Adrenal gland (tissue), 12 donors: Measurements from ENCODE around the gene HMCES. TPM values are rescaled to one million over a fixed set of nuclear protein-coding genes. Genes with fewer than 3 reads are reported as not detected.
"Not testable (repeated sequence)": the region's sequence is repeated elsewhere in the genome, so short reads cannot be mapped to it uniquely, and the experiment has no call there.

Experiments used
- DNase-seq, 7 donors: peaks; one replicate each; pipeline ENCODE4 v3.0.0-alpha.2; 2019 to 2020
- H3K27ac ChIP-seq, 5 donors: fragments of 200-600 bp; sonication (generic) in 4 of 5; 1 replicate in 3 of 5; 2 replicates in 2 of 5; pipeline versions ENCODE4 v1.5.1 to v1.8.0; 2016 to 2020; ENCODE audit warnings: mild to moderate bottlenecking in 1 of 5
- H3K27me3 ChIP-seq: fragments of 200-600 bp; 2 replicates; pipeline ENCODE4 v1.8.0; 2021
- H3K36me3 ChIP-seq, 2 donors: fragments of 200-600 bp; replicated peaks in 1 of 2; 1 replicate in 1 of 2; 2 replicates in 1 of 2; pipeline versions ENCODE4 v1.5.1 to v1.8.0; 2018 to 2022
- H3K4me1 ChIP-seq, 2 donors: fragments of 200-600 bp; replicated peaks in 1 of 2; 1 replicate in 1 of 2; 2 replicates in 1 of 2; pipeline versions ENCODE4 v1.5.1 to v1.8.0; 2018 to 2021
- H3K4me3 ChIP-seq, 4 donors: fragments of 200-600 bp; sonication (generic) in 3 of 4; one replicate each; pipeline ENCODE4 v1.5.1; 2016 to 2018
- H3K9me3 ChIP-seq, 3 donors: fragments of 200-600 bp; sonication (generic) in 1 of 3; replicated peaks in 1 of 3; 1 replicate in 2 of 3; 2 replicates in 1 of 3; pipeline versions ENCODE4 v1.5.1 to v1.8.0; 2016 to 2021
- CTCF ChIP-seq, 6 experiments: fragments of 450-650 bp in 4 of 6; fragments of 200-600 bp in 2 of 6; sonication (generic) in 1 of 6; IDR thresholded peaks; 1 replicate in 5 of 6; 2 replicates in 1 of 6; pipeline versions ENCODE4 v1.5.1 to v1.8.0; 2016 to 2021; ENCODE audit warnings: antibody characterized with exemption in 6 of 6, mild to moderate bottlenecking in 2 of 6, moderate library complexity in 1 of 6
- POLR2A ChIP-seq, 2 donors: fragments of 450-650 bp; IDR thresholded peaks; one replicate each; pipeline ENCODE4 v1.6.1; 2017; ENCODE audit warnings: antibody characterized with exemption in 2 of 2, mild to moderate bottlenecking in 2 of 2, moderate library complexity in 1 of 2
- WGBS, 4 donors: extraction: QIAGEN DNeasy Blood & Tissue Kit in 2 of 4; methylation state at CpG; one replicate each; pipeline versions ENCODE4 v1.1.5 to v1.1.7; 2013 to 2017; 5-methylcytosine and 5-hydroxymethylcytosine counted together
- intact Hi-C, 2 donors: fragments of 100-400 bp; cut with DNase I; formaldehyde crosslinking; loops; one replicate each; pipeline versions ENCODE4 v1.14.1 to v1.15.0; 2022 to 2023
- polyA plus RNA-seq, 3 donors: library from polyadenylated mRNA; stranded (reverse); fragments of 200-250 nt in 2 of 3; fragments of 350-450 nt in 1 of 3; fragmentation: Illumina TruSeq in 1 of 3; extraction: RNeasy Lipid Tissue Mini Kit (QIAGEN cat#74804) in 1 of 3; gene quantifications; one replicate each; pipeline ENCODE4 v1.2.3, GENCODE V29; 2013 to 2014
- total RNA-seq, 9 donors: library from RNA; depleted of rRNA in 4 of 9; stranded (reverse); fragments of >200 nt in 4 of 9; fragments of 120-200 nt in 1 of 9; fragmentation: NEBNext Ultra II Directional in 1 of 9; extraction: Animal tissue kit (Norgen Biotek cat#: 25700) in 1 of 9; gene quantifications; one replicate each; pipeline versions ENCODE4 v1.1.0 to v1.2.4, GENCODE V29; 2013 to 2023
- donor health status: healthy with polysubstance abuse.
- donor health status: Bipolar disorder and iron deficiency.
- donor health status: DM: yes; HTN: yes; CAD: no.
- donor health status: DM: no; HTN: no; CAD: no.
- donor health status: DM: no; HTN: no; CAD: no.
- donor health status: DM: yes; HTN: yes; CAD: no.

HMCES gene
- total and polyA plus RNA-seq, 12 donors: 16.0 to 39.7 (median 23.7) TPM

- Histone ChIP-seq H3K4me1 (peaks cover 14 to 32% of the 10 kb centered on the region in 2 donors), H3K4me3 (peak overlapping the region in 1 of 4 donors; percentile 21), H3K27ac (peak overlapping the region in 3 of 5 donors; percentile 52 to 79 (median 63))
- H3K27me3 ChIP-seq, H3K36me3 ChIP-seq, H3K9me3 ChIP-seq: not testable (repeated sequence)
- intact Hi-C loops: loop anchor here in 1 of 2 donors (5.0 to 10.0 kb wide), 3 partner anchors 63 to 271 kb away; partner anchors contain the start of gene CNBP
- TF ChIP-seq CTCF (IDR thresholded peaks at IDR 0.05): peak; percentile 95 to 100 (median 98)
- TF ChIP-seq POLR2A (IDR thresholded peaks at IDR 0.05): peak in 1 of 2 donors; percentile 27
- DNase-seq: peak; percentile 77 to 96 (median 93)
- WGBS, 4 donors: 15 to 19% (median 18%) methylated on average over 11 of the region's 11 CpGs
Measured at GRCh38 chr3:129245641-129246306, 32.9 kb upstream of the HMCES start.

- Histone ChIP-seq H3K4me1 (peaks cover 14 to 34% of the 10 kb centered on the region in 2 donors), H3K27me3 (no peaks in the 10 kb centered on the region), H3K36me3 (no peaks in the 10 kb centered on the region), H3K27ac (no peak overlapping the region), H3K4me3 (no peak overlapping the region), H3K9me3 (no peaks in the 10 kb centered on the region)
- intact Hi-C loops: loop anchor here in 1 of 2 donors (5.0 to 10.0 kb wide), 3 partner anchors 64 to 272 kb away; partner anchors contain the start of gene CNBP
- no peak for DNase-seq
- TF ChIP-seq CTCF (IDR thresholded peaks at IDR 0.05): no peak
- TF ChIP-seq POLR2A (IDR thresholded peaks at IDR 0.05): no peak
Measured at GRCh38 chr3:129246636-129247035, 32.0 kb upstream of the HMCES start.

- intact Hi-C loops: loop anchor here in 1 of 2 donors (5.0 to 10.0 kb wide), 3 partner anchors 66 to 274 kb away; partner anchors contain the start of gene CNBP
- peak overlapping the region in 3 of 5 donors; percentile 18 to 87 (median 81) for H3K27ac ChIP-seq
- DNase-seq: no peak
- H3K36me3 ChIP-seq: peaks cover 0 to 18% of the 10 kb centered on the region in 2 donors
- peaks cover 14 to 34% of the 10 kb centered on the region in 2 donors for H3K4me1 ChIP-seq
- 48 to 57% (median 52%) methylated on average over 21 of the region's 21 CpGs for WGBS, 4 donors
- H3K4me3 ChIP-seq: peak overlapping the region; percentile 68 to 99 (median 84)
- no peak for TF ChIP-seq POLR2A (IDR thresholded peaks at IDR 0.05)
- TF ChIP-seq CTCF (IDR thresholded peaks at IDR 0.05): no peak
- H3K27me3 ChIP-seq: no peaks in the 10 kb centered on the region
- H3K9me3 ChIP-seq: no peaks in the 10 kb centered on the region
Measured at GRCh38 chr3:129248286-129248979, 30.2 kb upstream of the HMCES start.
